B cell (primary cell): ENCODE results near the gene ZNF597.

ENCODE experiments used
- EZH2 ChIP-seq: IDR thresholded peaks from 2 replicates; pipeline ENCODE4 v1.6.1; 2012; ENCODE audit warnings: borderline replicate concordance, low read depth, mild to moderate bottlenecking, moderate library complexity, low read length; ENCODE audit not compliant: insufficient read depth, poor library complexity, severe bottlenecking
- TF ChIP-seq, protein P1 (sequence below): fragments of 200-600 bp; IDR thresholded peaks from one replicate; pipeline ENCODE4 v1.8.0; 2022; ENCODE audit warnings: antibody characterized with exemption, mild to moderate bottlenecking

- no peak for TF ChIP-seq EZH2
- TF ChIP-seq, protein P1, sequence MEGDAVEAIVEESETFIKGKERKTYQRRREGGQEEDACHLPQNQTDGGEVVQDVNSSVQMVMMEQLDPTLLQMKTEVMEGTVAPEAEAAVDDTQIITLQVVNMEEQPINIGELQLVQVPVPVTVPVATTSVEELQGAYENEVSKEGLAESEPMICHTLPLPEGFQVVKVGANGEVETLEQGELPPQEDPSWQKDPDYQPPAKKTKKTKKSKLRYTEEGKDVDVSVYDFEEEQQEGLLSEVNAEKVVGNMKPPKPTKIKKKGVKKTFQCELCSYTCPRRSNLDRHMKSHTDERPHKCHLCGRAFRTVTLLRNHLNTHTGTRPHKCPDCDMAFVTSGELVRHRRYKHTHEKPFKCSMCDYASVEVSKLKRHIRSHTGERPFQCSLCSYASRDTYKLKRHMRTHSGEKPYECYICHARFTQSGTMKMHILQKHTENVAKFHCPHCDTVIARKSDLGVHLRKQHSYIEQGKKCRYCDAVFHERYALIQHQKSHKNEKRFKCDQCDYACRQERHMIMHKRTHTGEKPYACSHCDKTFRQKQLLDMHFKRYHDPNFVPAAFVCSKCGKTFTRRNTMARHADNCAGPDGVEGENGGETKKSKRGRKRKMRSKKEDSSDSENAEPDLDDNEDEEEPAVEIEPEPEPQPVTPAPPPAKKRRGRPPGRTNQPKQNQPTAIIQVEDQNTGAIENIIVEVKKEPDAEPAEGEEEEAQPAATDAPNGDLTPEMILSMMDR: no peak
These were observed 29.4 kb downstream of the ZNF597 start for GRCh38 chr16:3413730-3414379.
